Measurements from ENCODE around the gene PDIA6.
"Not testable (repeated sequence)": the region's sequence is repeated elsewhere in the genome, so short reads cannot be mapped to it uniquely, and the experiment has no call there.

Gene PDIA6

DNA sequence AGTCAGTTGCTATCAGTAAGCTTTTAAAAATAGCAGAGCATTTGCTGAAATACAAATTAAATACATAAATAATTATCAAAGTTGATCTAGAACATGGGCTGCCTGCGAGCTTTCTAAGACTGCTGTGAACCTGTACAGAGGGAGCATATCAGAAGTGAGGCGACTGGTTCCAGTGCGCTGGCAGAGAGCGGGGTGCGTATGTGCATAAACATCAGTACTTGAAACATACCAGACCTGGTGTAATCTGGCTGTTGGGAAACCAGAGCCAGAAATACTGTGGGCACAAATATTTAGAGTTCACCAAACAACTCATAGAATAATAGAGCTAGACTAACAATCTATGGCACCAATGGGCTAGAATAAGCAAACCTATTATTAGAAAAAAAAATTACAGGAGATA lies 27.3 kb downstream of the PDIA6 start:
- no peak for DNase-seq (ENCODE audit: extremely low read depth in 1 of 2, low read depth in 1 of 2)

DNA sequence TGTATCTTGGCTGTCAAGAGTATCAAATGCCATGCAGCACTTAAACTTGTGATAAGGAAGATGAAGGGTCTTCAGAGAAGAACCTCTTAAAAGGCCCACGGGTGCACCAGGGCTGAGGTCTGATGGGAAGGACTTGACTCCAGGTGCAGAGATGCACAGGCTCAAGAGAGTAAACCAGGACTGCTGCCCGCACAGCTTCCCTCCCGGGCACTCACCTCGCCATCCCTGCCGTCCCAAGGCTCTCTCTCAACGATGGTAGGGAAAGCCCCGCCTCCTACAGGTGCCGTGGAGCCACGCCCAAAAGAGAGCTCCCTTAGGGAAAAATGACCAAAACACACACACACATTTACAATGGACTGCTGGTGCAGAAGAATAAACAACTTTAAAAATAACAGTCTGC lies 27.9 kb downstream of the PDIA6 start:
- DNase-seq (ENCODE audit: extremely low read depth in 1 of 2, low read depth in 1 of 2): no peak

DNA sequence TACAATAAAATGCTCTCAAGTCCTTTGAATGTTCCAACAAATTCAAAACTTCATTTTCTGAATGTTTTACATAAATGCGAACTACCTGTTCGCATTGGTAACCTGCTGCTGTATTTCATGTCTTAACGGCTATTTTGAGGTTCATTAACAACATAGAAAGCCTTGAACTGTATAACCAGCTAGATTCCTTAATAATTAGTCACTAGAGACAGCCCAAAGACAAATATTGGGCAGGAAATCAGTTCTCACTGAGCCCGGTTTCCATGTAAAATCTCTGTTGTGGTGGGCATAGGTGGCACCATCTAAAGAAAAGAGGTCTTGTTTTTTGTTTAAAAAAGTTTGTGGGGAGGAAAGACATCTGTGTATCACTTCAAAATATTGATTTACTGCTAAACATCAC lies 29.2 kb downstream of the PDIA6 start:
- no peak for DNase-seq (ENCODE audit: extremely low read depth in 1 of 2, low read depth in 1 of 2)

DNA sequence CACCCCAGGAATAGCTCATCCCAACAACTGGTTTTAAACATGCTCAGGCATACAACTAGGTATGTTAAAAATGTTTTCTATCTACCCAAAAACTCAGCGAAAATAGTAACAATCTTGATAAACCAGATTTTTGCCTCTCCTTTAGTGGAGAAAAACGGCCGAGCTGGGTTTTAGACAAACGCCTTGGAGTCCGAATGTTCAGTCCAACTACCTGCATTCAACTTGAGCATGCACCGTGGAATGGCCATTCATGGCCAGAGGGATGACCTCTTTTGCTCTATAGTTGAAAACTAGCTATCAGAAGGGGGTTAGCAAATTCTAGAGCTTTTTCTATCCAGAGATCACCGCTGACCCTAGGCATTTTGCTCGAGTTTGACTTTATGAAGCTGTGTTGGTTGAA lies 30.8 kb downstream of the PDIA6 start:
- DNase-seq (ENCODE audit: extremely low read depth in 1 of 2, low read depth in 1 of 2): no peak

DNA sequence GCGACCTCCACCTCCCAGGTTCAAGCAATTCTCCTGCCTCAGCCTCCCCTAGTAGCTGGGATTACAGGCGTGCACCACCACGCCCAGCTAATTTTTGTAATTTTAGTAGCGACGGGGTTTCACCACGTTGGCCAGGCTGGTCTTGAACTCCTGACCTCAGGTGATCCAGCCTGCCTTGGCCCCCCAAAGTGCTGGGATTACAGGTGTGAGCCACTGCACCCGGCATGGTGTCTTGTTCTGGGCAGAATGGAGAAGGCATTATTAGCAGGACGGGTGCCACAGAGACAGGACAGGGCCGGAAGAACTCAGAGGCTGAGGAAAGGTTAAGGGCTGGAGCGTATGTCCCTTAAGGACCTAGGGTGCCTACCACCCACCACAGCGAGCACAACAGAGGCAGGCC lies 31.8 kb downstream of the PDIA6 start:
- not testable (repeated sequence) for DNase-seq (ENCODE audit: extremely low read depth in 1 of 2, low read depth in 1 of 2)

DNA sequence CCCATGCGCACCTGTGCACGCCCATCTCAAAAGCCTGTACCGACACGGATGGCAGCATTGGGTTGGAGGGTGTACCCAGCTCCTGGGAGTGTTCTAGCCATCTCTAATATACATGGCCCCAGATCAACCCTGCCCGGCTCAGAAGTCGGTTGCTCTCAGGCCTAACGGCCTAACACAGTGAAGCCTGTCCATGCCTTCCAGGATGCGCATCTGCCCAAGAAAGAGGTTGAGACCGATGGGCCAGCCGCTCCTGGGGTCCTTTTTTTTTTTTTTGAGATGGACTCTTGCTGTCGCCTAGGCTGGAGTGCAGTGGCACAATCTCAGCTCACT lies 32.1 kb downstream of the PDIA6 start:
- DNase-seq (ENCODE audit: extremely low read depth in 1 of 2, low read depth in 1 of 2): no peak

DNA sequence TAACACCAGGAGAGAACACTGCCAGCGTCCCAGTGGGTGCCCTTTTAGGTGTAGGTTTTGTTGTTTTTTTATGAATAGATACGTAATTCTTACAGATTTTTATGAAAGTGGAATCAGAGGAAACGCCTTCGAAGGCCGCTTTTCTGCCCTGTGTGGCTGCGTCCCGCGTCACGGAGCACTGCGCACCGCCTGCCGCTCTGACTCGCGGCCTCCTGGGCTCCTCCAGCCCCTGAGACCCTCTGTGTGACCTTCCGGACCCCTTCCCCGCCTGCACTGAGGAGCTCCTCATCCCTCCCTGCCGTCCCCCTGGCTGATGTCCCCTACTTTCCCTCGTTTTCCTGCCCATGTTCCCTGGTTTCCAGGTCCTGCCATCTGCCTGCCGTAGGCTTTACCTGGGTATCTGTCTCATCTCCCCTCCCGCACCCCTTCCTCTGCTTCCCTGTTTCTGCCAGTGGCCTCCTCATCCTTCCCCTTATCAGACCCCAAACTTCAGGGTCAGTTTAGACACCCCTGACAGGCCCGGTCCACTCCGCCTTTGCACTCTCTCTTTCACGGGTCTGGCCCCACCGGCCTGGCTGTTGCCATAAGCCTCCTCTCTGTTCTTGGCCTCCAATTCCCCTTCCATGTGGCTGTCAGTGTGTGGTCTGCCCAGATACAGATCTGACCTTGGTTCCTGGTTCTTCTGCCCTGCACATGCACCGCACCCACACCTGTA lies 32.7 kb downstream of the PDIA6 start:
- no peak for DNase-seq (ENCODE audit: extremely low read depth in 1 of 2, low read depth in 1 of 2)

DNA sequence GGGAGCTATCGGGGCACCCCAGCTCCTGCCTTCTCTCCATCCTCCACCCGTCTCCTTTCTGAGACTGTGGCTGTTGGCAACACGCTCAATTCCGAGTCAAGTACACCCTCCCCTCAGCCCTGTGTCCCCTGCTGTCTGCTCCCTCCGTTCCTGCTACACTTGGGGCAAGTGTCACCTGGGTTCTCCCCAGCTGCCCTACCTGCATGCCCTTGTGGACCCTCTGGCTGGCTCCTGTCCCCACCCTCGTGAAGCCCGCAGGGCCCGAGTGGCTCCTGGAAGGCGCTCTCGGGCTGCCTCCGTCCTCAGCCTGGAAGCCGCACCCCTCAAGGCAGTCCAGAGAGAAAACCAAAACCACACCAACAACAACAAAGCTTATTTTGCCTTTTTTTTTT lies 33.9 kb downstream of the PDIA6 start:
- no peak for DNase-seq (ENCODE audit: extremely low read depth in 1 of 2, low read depth in 1 of 2)

DNA sequence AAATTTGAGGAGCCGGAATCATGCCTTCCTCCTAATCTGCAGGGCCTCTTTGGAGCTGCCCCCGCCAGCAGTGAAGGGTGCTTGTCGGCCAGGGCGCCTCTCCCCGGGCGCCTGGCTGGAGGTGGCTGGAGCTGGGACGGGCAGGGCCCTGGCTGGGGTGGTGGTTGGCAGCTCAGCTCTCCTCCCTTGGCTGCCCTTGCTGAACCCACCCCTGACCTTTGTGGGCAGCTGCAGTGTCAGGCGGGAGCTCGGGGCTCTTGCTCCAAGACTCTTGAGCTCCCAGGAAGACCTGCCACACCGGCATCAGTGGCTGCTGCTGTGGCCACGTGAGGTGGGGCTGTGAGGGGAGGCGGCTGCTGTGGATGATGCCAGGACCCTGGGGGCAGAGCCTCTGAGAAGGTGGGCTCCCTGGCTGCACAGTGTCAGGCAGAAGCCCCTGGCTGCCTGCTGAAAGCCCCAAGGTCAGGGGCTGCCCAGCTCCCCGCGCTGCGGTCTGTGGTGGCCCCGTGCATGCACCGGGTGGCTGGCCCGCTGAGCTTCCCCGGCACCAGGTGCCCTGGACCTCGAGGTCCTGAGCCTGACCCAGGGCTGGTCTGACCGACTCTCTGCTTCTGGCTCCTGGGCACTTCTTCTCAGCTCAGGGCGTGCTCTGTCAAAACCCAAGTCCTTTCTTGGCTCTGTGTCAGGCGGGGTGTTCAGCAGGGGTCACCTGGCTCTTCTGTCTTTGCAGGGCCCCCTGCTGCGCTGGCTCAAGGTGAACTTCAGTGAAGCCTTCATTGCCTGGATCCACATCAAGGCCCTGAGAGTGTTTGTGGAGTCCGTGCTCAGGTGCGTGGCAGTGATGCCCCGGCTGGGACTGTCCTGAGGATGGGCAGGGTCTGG lies 34.5 kb downstream of the PDIA6 start:
- DNase-seq (ENCODE audit: extremely low read depth in 1 of 2, low read depth in 1 of 2): no peak

DNA sequence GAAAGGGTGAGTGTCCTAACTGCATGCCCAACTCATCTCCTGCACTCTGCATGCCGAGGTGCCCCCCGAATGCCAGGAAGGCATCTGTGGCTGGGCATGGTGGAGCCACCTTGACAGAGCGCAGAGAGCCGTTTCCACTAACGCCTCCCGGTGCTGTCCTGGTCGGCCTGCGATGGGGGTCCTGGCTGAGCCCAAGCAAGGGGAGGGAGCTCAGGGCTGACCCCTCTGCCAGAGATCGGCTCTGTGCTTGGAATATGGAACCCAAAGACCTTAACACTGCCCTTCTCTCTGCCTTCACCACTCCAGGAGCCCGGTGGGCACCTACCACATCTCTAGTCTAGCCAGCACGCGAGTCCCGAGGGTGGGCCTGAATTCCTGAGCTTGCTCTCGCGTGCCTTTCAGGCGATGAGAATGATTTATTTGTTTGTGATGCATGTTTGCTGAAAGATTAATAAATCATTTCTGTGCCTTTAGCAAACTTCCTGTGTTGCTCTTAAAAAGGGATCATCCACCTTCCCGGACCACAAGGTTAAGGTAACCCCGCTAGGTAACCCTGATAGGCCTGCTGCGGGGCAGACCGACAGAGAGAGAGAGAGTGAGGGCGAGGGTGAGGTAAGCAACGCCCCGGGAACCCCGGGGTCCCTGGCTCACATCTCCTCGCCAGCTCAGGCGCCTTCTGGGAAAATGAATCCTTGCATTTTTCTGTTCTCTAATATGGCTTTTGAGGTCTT lies 35.3 kb downstream of the PDIA6 start:
- no peak for DNase-seq (ENCODE audit: extremely low read depth in 1 of 2, low read depth in 1 of 2)

DNA sequence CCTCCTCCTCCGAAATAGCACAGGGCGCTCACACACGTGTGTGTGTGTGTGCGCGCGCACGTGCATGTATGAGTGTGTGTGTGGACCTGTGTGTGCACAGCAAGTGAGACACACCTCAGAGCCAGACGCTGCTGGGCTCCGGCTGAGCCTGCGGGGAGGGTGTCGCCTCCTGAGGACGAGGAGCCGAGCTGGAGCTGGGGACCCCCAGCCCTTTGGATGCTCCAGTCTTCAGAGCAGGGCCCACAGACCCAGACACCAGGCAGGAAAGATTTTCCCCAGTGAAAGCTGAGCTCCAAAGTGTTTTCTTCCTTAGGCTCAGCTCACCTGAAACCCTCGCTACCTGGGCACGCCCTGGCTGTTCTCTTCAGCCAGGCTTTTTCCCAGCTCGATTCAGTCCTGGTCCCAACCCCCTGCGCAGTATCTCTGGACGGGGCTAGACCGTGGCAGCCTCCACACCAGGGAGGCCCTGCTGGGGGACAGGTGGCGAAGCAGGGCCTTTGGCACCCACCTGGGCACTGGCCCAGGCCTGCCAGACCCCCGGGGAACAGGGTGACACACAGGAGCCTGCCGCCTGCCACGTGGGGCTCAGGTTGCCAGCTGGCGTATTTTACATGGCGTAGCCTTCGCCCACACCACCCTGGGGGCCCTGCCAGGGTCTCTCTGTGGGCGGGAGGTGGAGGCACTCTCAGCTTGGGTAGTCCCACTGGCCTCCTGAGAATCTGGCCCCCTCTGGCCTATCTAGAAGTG lies 36.2 kb downstream of the PDIA6 start:
- DNase-seq (ENCODE audit: extremely low read depth in 1 of 2, low read depth in 1 of 2): no peak

DNA sequence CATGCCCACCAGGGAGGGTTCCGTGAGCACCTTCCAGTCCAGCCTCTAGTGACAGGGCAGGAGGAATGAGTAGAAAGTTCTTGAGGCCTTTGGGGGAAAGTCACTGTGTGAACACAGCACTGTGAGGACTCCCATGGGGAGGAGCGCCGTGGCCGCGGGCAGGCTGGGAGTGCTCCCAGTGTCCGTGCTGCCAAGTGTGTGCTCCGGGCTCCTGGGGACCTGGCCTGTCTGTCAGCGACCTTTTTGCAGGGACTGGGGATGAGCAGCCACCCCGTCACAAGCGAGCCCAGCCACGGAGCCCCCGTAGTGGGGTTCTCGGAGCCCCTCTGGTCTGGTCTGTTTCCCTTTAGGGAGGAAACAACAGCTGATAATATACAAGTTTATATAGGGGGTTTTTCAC lies 36.8 kb downstream of the PDIA6 start:
- no peak for DNase-seq (ENCODE audit: extremely low read depth in 1 of 2, low read depth in 1 of 2)

DNA sequence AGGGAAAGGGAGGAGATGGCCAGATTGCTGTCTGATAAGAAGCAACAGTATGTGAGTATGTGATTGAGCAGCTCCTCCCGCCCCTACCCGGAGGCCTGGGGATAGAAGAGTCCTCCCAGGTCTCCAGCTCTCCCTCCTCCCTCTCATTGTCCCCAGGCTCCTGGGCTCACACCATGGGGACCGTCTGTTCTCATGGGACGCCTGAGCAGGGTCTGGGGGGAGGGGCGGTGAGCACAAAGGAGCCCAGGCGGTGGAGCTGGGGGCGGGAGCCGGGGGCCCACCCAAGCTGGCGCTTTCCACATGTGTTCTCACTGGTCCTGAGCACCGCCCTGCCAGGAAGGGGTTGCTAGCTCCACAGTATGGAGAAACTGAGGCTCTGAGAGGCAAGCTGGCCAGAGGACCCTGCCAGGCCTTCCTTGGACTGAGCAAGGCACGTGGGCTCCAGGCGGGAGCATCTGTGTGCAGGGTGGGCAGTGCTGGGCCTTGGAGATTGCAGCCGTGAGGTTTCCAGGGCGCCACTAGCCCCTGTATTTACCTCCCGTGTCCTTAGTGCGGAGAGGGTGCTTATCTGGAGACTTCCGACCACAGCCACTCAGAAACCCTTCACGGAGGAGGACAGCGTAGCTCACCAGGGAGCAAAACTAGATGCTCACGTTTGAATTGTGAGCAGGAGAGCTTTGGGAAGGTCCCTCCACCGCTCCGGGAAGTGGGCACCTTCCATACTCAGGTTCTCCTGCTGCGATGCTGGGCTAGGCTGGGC lies 37.4 kb downstream of the PDIA6 start:
- DNase-seq (ENCODE audit: extremely low read depth in 1 of 2, low read depth in 1 of 2): no peak

DNA sequence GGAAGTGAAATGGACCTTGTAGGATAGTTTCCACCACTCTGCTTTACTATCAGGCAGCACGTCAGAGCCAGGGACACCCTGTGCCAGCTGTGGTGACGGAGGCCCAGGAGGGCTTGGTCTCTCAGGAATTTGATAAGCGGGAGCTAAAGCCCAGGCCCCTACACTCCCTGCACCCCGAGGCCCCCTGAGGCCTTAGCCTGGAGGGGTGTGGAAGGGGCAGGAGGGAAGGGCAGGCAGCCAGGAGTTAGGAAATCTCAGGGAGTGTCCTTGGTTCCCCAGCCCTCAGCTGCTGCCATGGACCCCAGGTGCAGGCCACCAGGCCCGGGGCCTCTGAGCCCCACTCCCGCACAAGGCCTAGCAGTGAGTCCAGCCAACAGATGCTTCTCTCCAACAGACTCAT lies 38.2 kb downstream of the PDIA6 start:
- DNase-seq (ENCODE audit: extremely low read depth in 1 of 2, low read depth in 1 of 2): no peak

DNA sequence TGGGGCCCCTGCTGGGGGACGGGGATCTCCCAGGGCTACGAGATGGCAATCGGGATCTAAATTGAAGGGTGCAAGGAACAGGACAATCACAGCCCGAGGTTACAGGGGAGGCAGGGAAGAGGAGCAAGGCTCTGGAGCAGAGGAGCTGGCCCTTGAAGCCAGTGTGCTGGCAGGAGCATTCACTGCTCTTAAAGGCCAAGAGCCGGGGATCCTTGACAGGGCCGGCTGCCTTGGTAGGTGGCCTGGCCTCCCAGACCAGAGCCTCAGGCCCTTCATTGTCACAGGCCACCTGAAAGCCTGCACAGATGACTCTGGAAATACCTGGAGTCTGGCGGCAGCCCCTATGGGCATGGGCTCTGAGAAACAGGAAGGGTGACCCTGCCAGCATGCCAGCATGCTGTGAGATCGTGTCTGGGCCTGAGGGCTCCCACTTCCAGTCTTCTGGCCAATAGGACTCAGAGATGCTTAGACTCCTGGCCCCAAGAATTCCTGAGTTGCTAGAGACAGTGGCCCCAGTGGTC lies 38.7 kb downstream of the PDIA6 start:
- DNase-seq (ENCODE audit: extremely low read depth in 1 of 2, low read depth in 1 of 2): no peak

DNA sequence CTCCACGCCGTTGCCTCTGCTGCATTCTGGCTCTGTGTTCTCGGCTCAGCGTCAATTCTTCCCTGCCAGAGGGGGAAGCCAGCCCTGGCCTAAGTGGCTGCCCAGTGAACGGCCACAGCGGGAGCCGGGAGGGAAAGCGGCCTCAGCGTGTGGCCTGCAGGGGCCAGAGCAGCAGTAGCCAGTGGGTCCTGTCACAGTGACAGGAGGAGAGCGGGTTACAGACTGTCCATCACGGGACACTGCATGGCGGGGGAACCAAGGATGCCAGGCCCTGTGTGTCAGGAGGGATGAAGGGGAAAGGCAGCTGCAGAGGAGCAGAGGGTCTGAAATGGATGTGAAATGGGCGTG lies 39.7 kb downstream of the PDIA6 start:
- DNase-seq (ENCODE audit: extremely low read depth in 1 of 2, low read depth in 1 of 2): no peak

DNA sequence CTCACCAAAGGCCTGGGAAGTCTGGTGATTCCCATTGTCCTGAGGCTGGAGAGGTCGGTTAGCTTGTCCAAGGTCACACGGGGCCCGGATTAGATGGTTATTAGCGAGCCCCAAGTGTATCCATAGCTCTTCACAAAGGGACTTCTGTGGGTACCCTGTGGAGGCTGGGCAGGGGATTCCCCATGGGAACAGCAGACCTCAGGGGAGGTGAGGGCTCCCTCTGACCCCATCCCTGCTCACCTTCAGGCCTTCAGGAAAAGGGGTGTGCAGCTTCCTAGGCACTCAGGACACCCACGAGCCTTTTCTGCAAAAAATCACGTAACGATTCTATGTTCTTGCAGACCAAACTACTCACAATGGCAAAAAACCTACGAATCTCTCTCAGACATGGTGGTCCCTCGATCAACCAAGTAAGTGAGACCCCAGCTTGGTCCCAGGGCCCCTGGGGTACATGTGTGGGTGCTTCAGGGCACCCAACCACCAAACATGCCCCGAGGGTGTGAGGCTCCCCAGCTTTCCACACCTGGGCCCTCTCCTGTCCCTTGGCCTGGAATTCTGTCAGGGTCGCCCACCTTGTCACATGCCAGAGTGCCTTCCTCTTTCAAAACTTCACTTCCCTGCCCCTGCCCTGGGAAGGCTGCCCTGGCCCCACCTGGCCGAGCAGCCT lies 40.3 kb downstream of the PDIA6 start:
- no peak for DNase-seq (ENCODE audit: extremely low read depth in 1 of 2, low read depth in 1 of 2)

DNA sequence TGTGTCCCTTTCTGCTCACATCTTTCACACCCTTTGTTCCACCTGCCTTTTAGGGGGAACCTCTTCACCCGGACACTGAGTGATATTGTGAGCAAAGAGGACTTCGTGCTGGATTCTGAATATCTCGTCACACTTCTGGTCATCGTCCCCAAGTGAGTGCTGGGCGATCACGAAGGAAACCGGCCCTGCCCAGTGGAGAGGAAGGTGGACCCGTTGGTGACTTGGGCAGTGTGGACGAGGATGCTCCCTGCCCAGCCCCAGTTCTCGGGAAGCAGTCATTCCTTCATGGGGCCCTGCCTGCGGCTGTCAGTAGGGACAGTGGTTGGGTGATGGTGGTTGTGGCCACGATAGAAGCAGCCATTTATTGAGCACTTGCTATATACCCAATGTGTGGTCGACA lies 40.8 kb downstream of the PDIA6 start:
- no peak for DNase-seq (ENCODE audit: extremely low read depth in 1 of 2, low read depth in 1 of 2)

DNA sequence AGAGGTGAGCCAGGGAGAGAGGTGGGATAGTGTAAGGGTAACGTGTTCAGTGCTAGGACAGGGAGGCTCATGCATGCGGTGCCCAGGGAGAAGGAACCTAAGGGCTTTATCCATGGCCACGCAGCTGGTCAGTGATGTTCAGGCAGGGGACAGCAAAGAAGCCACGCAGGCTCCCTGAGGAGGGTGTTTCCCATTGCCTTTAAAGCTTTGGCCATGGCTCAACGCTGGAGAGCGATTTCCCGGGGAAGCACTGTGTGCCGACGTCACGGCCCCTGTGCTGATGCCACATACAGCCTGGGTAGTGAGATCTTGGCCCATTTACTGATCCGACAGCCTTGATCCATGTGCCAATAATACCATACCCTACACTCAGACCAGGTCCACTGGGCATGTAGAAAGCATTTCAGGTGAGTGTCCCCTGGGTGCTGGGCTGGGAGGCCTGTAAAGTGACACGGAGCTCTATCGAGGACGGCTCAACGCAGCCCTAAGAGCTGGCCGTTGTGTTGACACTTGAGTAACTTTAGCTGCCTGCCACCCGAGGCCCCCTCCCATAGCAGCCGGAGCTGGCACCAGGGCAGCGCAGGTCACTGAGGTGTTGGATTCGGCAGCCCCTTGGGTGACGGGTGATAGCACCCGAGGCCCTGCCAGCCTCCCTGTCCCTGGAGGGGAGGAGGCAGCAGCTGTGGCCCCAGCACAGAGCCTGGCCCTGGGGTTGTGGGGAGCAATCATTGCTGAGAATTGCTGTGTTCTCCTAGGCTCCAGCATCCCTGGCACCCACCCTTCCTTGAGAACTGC lies 41.4 kb downstream of the PDIA6 start:
- no peak for DNase-seq (ENCODE audit: extremely low read depth in 1 of 2, low read depth in 1 of 2)
